Activated CD8-positive, alpha-beta memory T cell treated with anti-CD3 and anti-CD28 coated beads, Interleukin-2, amount 10 ng/mL, durations not matched to agents 7 days and 5 days (primary cell): ENCODE data around the gene RBPJL. TPM values are rescaled to one million over a fixed set of nuclear protein-coding genes. Genes with fewer than 3 reads are reported as not detected.

Source experiments
- ATAC-seq: fragments of 150-1000 bp; cut with Tn5 transposase; one replicate; pipeline ENCODE4 v1.10.0; 2021; ENCODE audit warnings: moderate library complexity
- CTCF ChIA-PET: fragments of 350-600 bp; sonication (Branson Sonifier 250); formaldehyde crosslinking; loops from one replicate; lab custom pipeline; 2021; ENCODE audit warnings: antibody characterized with exemption; lab: Charles Lee
- DNase-seq: peaks from one replicate; pipeline ENCODE4 v3.0.0-alpha.2; 2020
- H3K27ac Mint-ChIP-seq: one replicate; pipeline ENCODE4 v1.8.0; 2021; ENCODE audit warnings: mild to moderate bottlenecking, mixed read lengths
- H3K27me3 Mint-ChIP-seq: one replicate; pipeline ENCODE4 v1.8.0; 2021; ENCODE audit warnings: mixed read lengths
- H3K36me3 Mint-ChIP-seq: one replicate; pipeline ENCODE4 v1.8.0; 2021; ENCODE audit warnings: mild to moderate bottlenecking, mixed read lengths
- H3K4me1 Mint-ChIP-seq: one replicate; pipeline ENCODE4 v1.8.0; 2021; ENCODE audit warnings: mixed read lengths
- H3K4me3 Mint-ChIP-seq: one replicate; pipeline ENCODE4 v1.8.0; 2021; ENCODE audit warnings: mild to moderate bottlenecking, moderate library complexity, mixed read lengths
- H3K9me3 Mint-ChIP-seq: one replicate; pipeline ENCODE4 v1.8.0; 2022; ENCODE audit warnings: low read depth, mixed read lengths
- total RNA-seq, 2 experiments: library from RNA; stranded (reverse); gene quantifications; one replicate each; pipeline ENCODE4 v1.2.3, GENCODE V29; 2021

Gene RBPJL
- total RNA-seq, 2 experiments from 2014 or later: not detected

DNA sequence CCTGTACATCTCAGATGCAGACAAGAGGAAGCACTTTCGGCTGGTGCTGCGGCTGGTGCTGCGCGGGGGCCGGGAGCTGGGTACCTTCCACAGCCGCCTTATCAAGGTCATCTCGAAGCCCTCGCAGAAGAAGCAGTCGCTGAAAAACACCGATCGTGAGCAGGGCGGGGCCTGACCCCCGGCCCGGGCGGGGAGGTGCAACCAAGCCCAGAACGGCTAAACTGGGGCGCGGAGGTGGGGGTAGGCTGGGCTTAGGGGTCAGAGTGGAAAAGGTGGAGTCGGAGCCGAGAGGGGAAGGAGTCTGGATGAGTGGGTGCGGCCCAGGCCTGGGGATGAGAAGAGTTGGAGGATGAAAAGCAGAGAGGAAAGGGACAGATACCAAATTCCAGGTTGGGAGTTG lies 5.6 kb downstream of the RBPJL start:
- Mint-ChIP-seq H3K36me3 (no peaks in the 10 kb centered on the region), H3K27me3 (peaks cover 47% of the 10 kb centered on the region), H3K27ac (no peak overlapping the region), H3K4me3 (no peak overlapping the region), H3K9me3 (no peaks in the 10 kb centered on the region), H3K4me1 (peaks cover 20% of the 10 kb centered on the region)
- ATAC-seq (no peak), DNase-seq (no peak)
- CTCF ChIA-PET: interaction anchor here (0.6 to 5.4 kb wide), 30 partner anchors 9 to 658 kb away, joined by 3 to 71 read pairs (median 5); partner anchors contain the start of genes DBNDD2 and SDC4

GRCh38 chr20:45313065-45313695 lies 6.5 kb downstream of the RBPJL start:
- Mint-ChIP-seq H3K9me3 (no peaks in the 10 kb centered on the region), H3K27me3 (peaks cover 42% of the 10 kb centered on the region), H3K4me3 (no peak overlapping the region), H3K27ac (no peak overlapping the region), H3K4me1 (peaks cover 22% of the 10 kb centered on the region), H3K36me3 (no peaks in the 10 kb centered on the region)
- no peak for ATAC-seq
- no peak for DNase-seq
- CTCF ChIA-PET: interaction anchor here (1.0 to 5.4 kb wide), 14 partner anchors 9 to 657 kb away, joined by 3 to 71 read pairs (median 5); no protein-coding TSS in a partner anchor

DNA sequence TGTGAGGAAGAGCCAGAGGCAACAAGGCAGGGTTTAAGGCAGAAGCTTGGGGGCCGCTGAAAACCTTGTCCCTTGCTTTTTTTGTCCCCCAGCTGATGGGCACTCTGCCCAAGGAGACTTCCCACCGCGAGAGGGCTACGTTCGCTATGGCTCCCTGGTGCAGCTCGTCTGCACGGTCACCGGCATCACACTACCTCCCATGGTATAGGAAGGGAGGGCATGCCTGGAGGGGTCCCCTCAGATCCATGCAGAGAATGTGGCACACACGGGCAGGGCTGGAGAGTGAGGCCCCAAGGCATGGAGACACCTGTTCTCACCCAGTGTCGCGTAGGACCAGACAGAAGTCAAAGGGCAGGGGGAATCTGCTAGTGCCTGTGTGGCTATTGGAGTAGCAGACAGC lies 7.3 kb downstream of the RBPJL start:
- CTCF ChIA-PET: interaction anchor here (1.0 to 5.4 kb wide), 7 partner anchors 10 to 457 kb away, joined by 3 to 71 read pairs (median 4); no protein-coding TSS in a partner anchor
- ATAC-seq (no peak), DNase-seq (no peak)
- Mint-ChIP-seq H3K27me3 (peaks cover 42% of the 10 kb centered on the region), H3K4me3 (no peak overlapping the region), H3K27ac (no peak overlapping the region), H3K4me1 (peaks cover 30% of the 10 kb centered on the region), H3K9me3 (no peaks in the 10 kb centered on the region), H3K36me3 (no peaks in the 10 kb centered on the region)

DNA sequence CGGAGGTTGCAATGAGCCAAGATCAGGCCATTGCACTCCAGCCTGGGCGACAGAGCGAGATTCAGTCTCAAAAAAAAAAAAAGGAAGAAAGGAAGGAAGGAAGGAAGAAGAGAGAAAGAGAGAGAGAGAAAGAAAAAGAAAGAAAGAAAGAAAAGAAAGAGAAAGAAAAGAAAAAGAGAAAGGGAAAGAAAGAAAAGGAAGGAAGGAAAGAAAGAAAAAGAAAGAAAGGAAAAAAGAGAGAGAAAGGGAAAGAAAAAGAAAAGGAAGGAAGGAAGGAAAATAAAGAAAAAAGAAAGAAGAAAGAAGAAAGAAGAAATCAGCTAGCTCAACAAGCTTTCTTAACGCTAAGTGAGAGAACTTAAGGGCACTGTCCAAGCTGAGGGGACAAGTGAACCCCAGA lies 9.0 kb downstream of the RBPJL start:
- Mint-ChIP-seq H3K9me3 (no peaks in the 10 kb centered on the region), H3K4me1 (peaks cover 45% of the 10 kb centered on the region), H3K27me3 (peaks cover 37% of the 10 kb centered on the region), H3K27ac (no peak overlapping the region), H3K36me3 (no peaks in the 10 kb centered on the region), H3K4me3 (no peak overlapping the region)
- CTCF ChIA-PET: interaction anchor here (0.6 to 5.4 kb wide), 9 partner anchors 10 to 134 kb away, joined by 3 to 71 read pairs (median 4); no protein-coding TSS in a partner anchor
- ATAC-seq (no peak), DNase-seq (no peak)

DNA sequence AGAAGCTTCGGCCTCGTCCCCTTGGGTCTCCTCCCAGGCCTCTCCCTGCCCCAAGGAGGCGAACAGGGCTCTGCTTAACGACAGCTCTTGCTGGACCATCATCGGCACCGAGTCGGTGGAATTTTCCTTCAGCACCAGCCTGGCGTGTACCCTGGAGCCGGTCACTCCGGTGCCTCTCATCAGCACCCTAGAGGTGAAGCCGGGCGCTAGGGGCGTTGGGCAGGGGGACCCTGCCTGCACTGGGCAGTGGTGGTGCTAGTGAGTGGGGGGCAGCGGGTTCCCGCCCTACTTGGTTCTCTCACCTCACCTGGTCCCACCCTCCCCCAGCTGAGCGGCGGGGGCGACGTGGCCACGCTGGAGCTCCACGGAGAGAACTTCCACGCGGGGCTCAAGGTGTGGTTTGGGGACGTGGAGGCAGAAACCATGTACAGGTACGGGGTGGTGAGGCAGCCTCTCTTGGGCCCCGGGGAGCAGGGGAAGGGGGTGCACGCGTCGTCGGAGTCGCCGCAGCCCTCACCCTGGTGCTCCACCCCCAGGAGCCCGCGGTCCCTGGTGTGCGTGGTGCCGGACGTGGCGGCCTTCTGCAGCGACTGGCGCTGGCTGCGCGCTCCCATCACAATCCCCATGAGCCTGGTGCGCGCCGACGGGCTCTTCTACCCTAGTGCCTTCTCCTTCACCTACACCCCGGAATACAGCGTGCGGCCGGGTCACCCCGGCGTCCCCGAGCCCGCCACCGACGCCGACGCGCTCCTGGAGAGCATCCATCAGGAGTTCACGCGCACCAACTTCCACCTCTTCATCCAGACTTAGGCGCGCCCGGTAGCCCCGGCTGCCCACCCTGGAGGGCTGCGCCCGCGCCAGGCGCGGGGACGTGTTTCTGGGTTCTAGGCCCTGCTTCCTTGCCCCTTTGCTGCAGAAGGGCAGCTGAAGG lies 9.8 kb downstream of the RBPJL start:
- Mint-ChIP-seq H3K27me3 (peaks cover 29% of the 10 kb centered on the region), H3K36me3 (no peaks in the 10 kb centered on the region), H3K9me3 (no peaks in the 10 kb centered on the region), H3K4me3 (no peak overlapping the region), H3K27ac (no peak overlapping the region), H3K4me1 (peaks cover 48% of the 10 kb centered on the region)
- DNase-seq (no peak), ATAC-seq (no peak)
- CTCF ChIA-PET: interaction anchor here (0.6 to 7.8 kb wide), 11 partner anchors 11 to 134 kb away, joined by 3 to 120 read pairs (median 10); partner anchors contain the start of genes SDC4 and SYS1

DNA sequence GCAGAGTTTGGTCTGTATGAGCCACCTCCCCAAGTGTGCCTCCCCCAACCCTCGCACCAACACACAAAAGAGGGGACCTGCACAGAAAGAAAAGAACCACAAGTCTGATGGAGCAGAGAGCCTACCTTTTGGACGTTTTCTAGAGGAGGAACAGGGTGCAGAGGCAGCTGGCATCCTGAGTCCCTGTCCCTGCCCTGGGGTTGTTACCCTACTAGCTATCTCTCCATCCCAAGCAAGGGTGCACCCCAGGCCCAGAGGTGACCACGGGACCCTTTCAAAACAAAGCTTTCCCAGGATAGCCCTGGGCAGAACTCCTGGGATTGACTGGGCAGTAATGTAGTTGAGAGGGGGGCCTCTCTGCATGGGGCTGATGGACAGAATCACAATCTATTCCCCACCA lies 11.2 kb downstream of the RBPJL start:
- H3K27me3 Mint-ChIP-seq: peaks cover 24% of the 10 kb centered on the region
- H3K36me3 Mint-ChIP-seq: no peaks in the 10 kb centered on the region
- H3K9me3 Mint-ChIP-seq: no peaks in the 10 kb centered on the region
- no peak for ATAC-seq
- no peak overlapping the region for H3K27ac Mint-ChIP-seq
- DNase-seq: no peak
- no peak overlapping the region for H3K4me3 Mint-ChIP-seq
- H3K4me1 Mint-ChIP-seq: peaks cover 46% of the 10 kb centered on the region
- CTCF ChIA-PET: interaction anchor here (0.6 to 7.8 kb wide), 18 partner anchors 10 to 457 kb away, joined by 3 to 120 read pairs (median 14); partner anchors contain the start of genes MATN4, SDC4 and SYS1

DNA sequence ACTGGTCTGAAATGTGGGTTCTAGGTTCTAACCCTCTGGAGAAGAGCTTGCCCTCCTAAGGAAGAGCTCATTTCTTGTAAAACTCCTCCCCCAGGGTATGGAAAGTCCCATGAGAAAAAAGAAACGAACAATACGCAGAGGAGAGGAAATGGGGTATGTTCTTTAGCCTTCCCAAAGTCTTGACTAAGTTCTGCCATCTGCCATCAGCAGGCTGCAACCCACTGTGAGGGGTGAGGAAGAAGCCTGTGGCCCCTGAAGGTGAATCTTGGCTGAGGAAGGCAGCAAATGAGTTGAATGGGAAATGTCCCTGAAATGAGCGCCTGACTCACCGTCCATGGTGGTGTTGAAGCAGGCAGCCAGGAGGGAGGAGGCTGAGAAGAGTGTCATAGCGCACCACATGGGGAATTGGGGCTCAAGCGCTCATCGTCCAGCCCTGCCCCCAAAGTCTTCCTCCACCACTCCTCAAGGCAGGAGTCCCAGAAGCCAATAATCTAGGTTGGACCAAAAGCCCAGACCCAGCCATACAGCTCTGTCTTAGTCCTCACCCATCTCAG lies 11.8 kb downstream of the RBPJL start:
- peaks cover 24% of the 10 kb centered on the region for H3K27me3 Mint-ChIP-seq
- H3K27ac Mint-ChIP-seq: peak overlapping the region; percentile 73
- peaks cover 46% of the 10 kb centered on the region for H3K4me1 Mint-ChIP-seq
- CTCF ChIA-PET: interaction anchor here (0.7 to 7.8 kb wide), 32 partner anchors 11 to 516 kb away, joined by 3 to 120 read pairs (median 4); partner anchors contain the start of genes MATN4, SDC4, SNX21 and SYS1
- no peaks in the 10 kb centered on the region for H3K36me3 Mint-ChIP-seq
- H3K9me3 Mint-ChIP-seq: no peaks in the 10 kb centered on the region
- ATAC-seq: no peak
- no peak overlapping the region for H3K4me3 Mint-ChIP-seq
- no peak for DNase-seq

GRCh38 chr20:45318948-45319347 lies 12.3 kb downstream of the RBPJL start:
- DNase-seq: no peak
- Mint-ChIP-seq H3K4me1 (peaks cover 46% of the 10 kb centered on the region), H3K27me3 (peaks cover 20% of the 10 kb centered on the region), H3K36me3 (no peaks in the 10 kb centered on the region), H3K27ac (peak overlapping the region; percentile 73), H3K9me3 (no peaks in the 10 kb centered on the region), H3K4me3 (no peak overlapping the region)
- no peak for ATAC-seq
- CTCF ChIA-PET: interaction anchor here (0.7 to 7.8 kb wide), 32 partner anchors 11 to 515 kb away, joined by 3 to 120 read pairs (median 5); partner anchors contain the start of genes MATN4, SDC4, SNX21 and SYS1

GRCh38 chr20:45320948-45321595 lies 14.4 kb downstream of the RBPJL start:
- CTCF ChIA-PET: interaction anchor here (0.7 to 7.8 kb wide), 14 partner anchors 9 to 450 kb away, joined by 3 to 120 read pairs (median 24); partner anchors contain the start of genes MATN4, SDC4 and SYS1
- Mint-ChIP-seq H3K9me3 (no peaks in the 10 kb centered on the region), H3K27me3 (peaks cover 8% of the 10 kb centered on the region), H3K4me1 (peaks cover 42% of the 10 kb centered on the region), H3K4me3 (no peak overlapping the region), H3K27ac (peak overlapping the region; percentile 49), H3K36me3 (no peaks in the 10 kb centered on the region)
- ATAC-seq: peak; percentile 53
- no peak for DNase-seq

GRCh38 chr20:45322952-45323383 lies 16.3 kb downstream of the RBPJL start:
- Mint-ChIP-seq H3K4me1 (peaks cover 35% of the 10 kb centered on the region), H3K36me3 (peaks cover 2% of the 10 kb centered on the region), H3K27me3 (no peaks in the 10 kb centered on the region), H3K27ac (no peak overlapping the region), H3K4me3 (no peak overlapping the region), H3K9me3 (no peaks in the 10 kb centered on the region)
- DNase-seq (no peak), ATAC-seq (no peak)
- CTCF ChIA-PET: interaction anchor here (0.7 to 7.8 kb wide), 8 partner anchors 11 to 129 kb away, joined by 3 to 120 read pairs (median 39); partner anchors contain the start of gene SYS1

- Mint-ChIP-seq H3K9me3 (no peaks in the 10 kb centered on the region), H3K27me3 (no peaks in the 10 kb centered on the region), H3K4me1 (peaks cover 28% of the 10 kb centered on the region), H3K27ac (no peak overlapping the region), H3K4me3 (no peak overlapping the region), H3K36me3 (peaks cover 2% of the 10 kb centered on the region)
- DNase-seq (no peak), ATAC-seq (no peak)
- CTCF ChIA-PET: interaction anchor here (1.0 to 7.8 kb wide), 4 partner anchors 17 to 113 kb away, joined by 3 to 120 read pairs (median 77); partner anchors contain the start of gene SYS1
These were observed 17.1 kb downstream of the RBPJL start for GRCh38 chr20:45323731-45324130.

DNA sequence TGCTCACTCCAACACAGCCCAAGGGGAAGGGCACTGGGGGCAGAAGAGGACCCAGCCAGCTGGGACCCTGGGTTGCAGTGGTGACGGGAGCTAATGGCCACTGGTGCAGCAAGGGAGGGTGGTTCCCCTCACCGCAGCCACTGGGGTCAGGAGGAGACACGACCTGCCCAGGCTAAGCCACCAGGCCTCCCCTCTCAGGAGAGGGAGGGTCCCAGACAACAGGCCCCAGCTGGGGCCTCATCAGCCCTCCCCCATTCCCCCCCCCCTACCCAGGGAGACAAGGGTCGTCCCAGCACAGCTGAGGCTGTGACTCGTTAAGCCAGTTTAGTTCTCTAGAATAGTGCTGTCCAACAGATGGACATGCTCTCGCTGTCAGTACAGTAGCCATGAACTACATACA lies 18.7 kb downstream of the RBPJL start:
- Mint-ChIP-seq H3K27me3 (no peaks in the 10 kb centered on the region), H3K4me3 (no peak overlapping the region), H3K9me3 (no peaks in the 10 kb centered on the region), H3K36me3 (peaks cover 2% of the 10 kb centered on the region), H3K4me1 (peaks cover 13% of the 10 kb centered on the region), H3K27ac (no peak overlapping the region)
- CTCF ChIA-PET: interaction anchor here (1.0 to 1.4 kb wide), 3 partner anchors 13 to 32 kb away, joined by 3 to 5 read pairs (median 3); no protein-coding TSS in a partner anchor
- ATAC-seq (no peak), DNase-seq (no peak)
